HEK293 (cell line): ENCODE measurements around the gene TBC1D22A.

ENCODE experiments used
- CTCF ChIA-PET: fragments of 350-600 bp; formaldehyde crosslinking; extraction: SDS; loops from one replicate; lab custom pipeline; 2021; ENCODE audit warnings: antibody characterized with exemption; lab: Yijun Ruan, JAX
- POLR2A ChIA-PET: fragments of 300-600 bp; formaldehyde crosslinking; extraction: SDS; loops from one replicate; lab custom pipeline; 2020; ENCODE audit warnings: antibody characterized with exemption, inconsistent platforms; lab: Yijun Ruan, JAX
- H3K27ac ChIP-seq: fragments of 200-500 bp; sonication (Bioruptor generic); 2 replicates; pipeline ENCODE4 v1.5.1; 2014; ENCODE audit warnings: low read depth, low read length, control low read depth, inconsistent platforms; ENCODE audit errors: extremely low read depth
- H3K36me3 ChIP-seq, 2 experiments: fragments of 200-500 bp in 1 of 2; sonication (Bioruptor generic) in 1 of 2; 1 replicate in 1 of 2; 2 replicates in 1 of 2; pipeline ENCODE4 v1.5.1; 2014 to 2017; ENCODE audit warnings: inconsistent platforms in 2 of 2, low read length in 2 of 2; ENCODE audit not compliant: control insufficient read depth in 2 of 2, insufficient read depth in 1 of 2
- H3K4me1 ChIP-seq: fragments of 200-500 bp; sonication (Bioruptor generic); 2 replicates; pipeline ENCODE4 v1.5.1; 2014; ENCODE audit warnings: mild to moderate bottlenecking, low read length, inconsistent platforms; ENCODE audit not compliant: control insufficient read depth, insufficient read depth
- H3K4me3 ChIP-seq: 2 replicates; pipeline ENCODE4 v1.5.1; 2011; ENCODE audit warnings: low read depth, mild to moderate bottlenecking, control low read depth, low read length, moderate library complexity
- H3K9me3 ChIP-seq: fragments of 200-500 bp; sonication (Bioruptor generic); 2 replicates; pipeline ENCODE4 v1.5.1; 2014; ENCODE audit warnings: low read depth, low read length, inconsistent platforms; ENCODE audit not compliant: control insufficient read depth, insufficient read depth
- OSR2 ChIP-seq: fragments of 450-650 bp; formaldehyde crosslinking; IDR thresholded peaks from 2 replicates; pipeline ENCODE4 v1.5.1; 2016; ENCODE audit warnings: missing biosample characterization, missing genetic modification characterization
- SP7 ChIP-seq: fragments of 450-650 bp; formaldehyde crosslinking; IDR thresholded peaks from 2 replicates; pipeline ENCODE4 v1.5.1; 2016; ENCODE audit warnings: missing biosample characterization, missing genetic modification characterization
- ZNF148 ChIP-seq: fragments of 450-650 bp; formaldehyde crosslinking; IDR thresholded peaks from 2 replicates; pipeline ENCODE4 v1.5.0; 2017; ENCODE audit warnings: missing biosample characterization, missing genetic modification characterization, borderline replicate concordance
- ZNF239 ChIP-seq: fragments of 450-650 bp; formaldehyde crosslinking; IDR thresholded peaks from 2 replicates; pipeline ENCODE4 v1.5.1; 2016; ENCODE audit warnings: missing biosample characterization, missing genetic modification characterization
- ZNF341 ChIP-seq: fragments of 450-650 bp; formaldehyde crosslinking; IDR thresholded peaks from 2 replicates; pipeline ENCODE4; 2016; ENCODE audit warnings: low read depth, missing biosample characterization, missing genetic modification characterization
- ZNF544 ChIP-seq: fragments of 450-650 bp; formaldehyde crosslinking; IDR thresholded peaks from 2 replicates; pipeline ENCODE4 v1.5.0; 2017; ENCODE audit warnings: missing biosample characterization, missing genetic modification characterization
- ZNF560 ChIP-seq: fragments of 450-650 bp; formaldehyde crosslinking; IDR thresholded peaks from 2 replicates; pipeline ENCODE4 v1.5.1; 2017; ENCODE audit warnings: missing biosample characterization, missing genetic modification characterization, borderline replicate concordance
- ZNF692 ChIP-seq: fragments of 450-650 bp; formaldehyde crosslinking; IDR thresholded peaks from 2 replicates; pipeline ENCODE4 v1.5.1; 2016; ENCODE audit warnings: missing biosample characterization, missing genetic modification characterization
- TF ChIP-seq, protein P1 (sequence below): fragments of 450-650 bp; formaldehyde crosslinking; IDR thresholded peaks from 2 replicates; pipeline ENCODE4 v1.5.1; 2017; ENCODE audit warnings: missing biosample characterization, missing genetic modification characterization
- TF ChIP-seq, protein P2 (sequence below): fragments of 450-650 bp; formaldehyde crosslinking; IDR thresholded peaks from 2 replicates; pipeline ENCODE4 v1.5.1; 2016; ENCODE audit warnings: missing biosample characterization, missing genetic modification characterization

The TBC1D22A gene

GRCh38 chr22:46803031-46803880 lies 40.8 kb downstream of the TBC1D22A start (continued):
- no peak for TF ChIP-seq ZNF544 (tag by site-specific recombination)

GRCh38 chr22:46803936-46804335 lies 41.5 kb downstream of the TBC1D22A start:
- ChIA-PET POLR2A (interaction anchor here (0.6 to 3.8 kb wide), 3 partner anchors 41 to 449 kb away, joined by 3 to 24 read pairs (median 5); partner anchors contain the start of gene TBC1D22A), CTCF (interaction anchor here (0.5 to 8.5 kb wide), 39 partner anchors 10 to 1235 kb away, joined by 3 to 223 read pairs (median 4); partner anchors contain the start of gene TBC1D22A)
- 0 out of 2 replicates have a peak, but pooled peaks cover 2% of the 10 kb centered on the region for H3K4me1 ChIP-seq
- TF ChIP-seq, protein P1, sequence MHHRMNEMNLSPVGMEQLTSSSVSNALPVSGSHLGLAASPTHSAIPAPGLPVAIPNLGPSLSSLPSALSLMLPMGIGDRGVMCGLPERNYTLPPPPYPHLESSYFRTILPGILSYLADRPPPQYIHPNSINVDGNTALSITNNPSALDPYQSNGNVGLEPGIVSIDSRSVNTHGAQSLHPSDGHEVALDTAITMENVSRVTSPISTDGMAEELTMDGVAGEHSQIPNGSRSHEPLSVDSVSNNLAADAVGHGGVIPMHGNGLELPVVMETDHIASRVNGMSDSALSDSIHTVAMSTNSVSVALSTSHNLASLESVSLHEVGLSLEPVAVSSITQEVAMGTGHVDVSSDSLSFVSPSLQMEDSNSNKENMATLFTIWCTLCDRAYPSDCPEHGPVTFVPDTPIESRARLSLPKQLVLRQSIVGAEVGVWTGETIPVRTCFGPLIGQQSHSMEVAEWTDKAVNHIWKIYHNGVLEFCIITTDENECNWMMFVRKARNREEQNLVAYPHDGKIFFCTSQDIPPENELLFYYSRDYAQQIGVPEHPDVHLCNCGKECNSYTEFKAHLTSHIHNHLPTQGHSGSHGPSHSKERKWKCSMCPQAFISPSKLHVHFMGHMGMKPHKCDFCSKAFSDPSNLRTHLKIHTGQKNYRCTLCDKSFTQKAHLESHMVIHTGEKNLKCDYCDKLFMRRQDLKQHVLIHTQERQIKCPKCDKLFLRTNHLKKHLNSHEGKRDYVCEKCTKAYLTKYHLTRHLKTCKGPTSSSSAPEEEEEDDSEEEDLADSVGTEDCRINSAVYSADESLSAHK (tag by site-specific recombination): no peak
- TF ChIP-seq OSR2 (tag by site-specific recombination) (no peak), ZNF239 (tag by site-specific recombination) (no peak), ZNF560 (no peak), SP7 (tag by site-specific recombination) (no peak), ZNF148 (tag by site-specific recombination) (no peak)
- TF ChIP-seq, protein P2, sequence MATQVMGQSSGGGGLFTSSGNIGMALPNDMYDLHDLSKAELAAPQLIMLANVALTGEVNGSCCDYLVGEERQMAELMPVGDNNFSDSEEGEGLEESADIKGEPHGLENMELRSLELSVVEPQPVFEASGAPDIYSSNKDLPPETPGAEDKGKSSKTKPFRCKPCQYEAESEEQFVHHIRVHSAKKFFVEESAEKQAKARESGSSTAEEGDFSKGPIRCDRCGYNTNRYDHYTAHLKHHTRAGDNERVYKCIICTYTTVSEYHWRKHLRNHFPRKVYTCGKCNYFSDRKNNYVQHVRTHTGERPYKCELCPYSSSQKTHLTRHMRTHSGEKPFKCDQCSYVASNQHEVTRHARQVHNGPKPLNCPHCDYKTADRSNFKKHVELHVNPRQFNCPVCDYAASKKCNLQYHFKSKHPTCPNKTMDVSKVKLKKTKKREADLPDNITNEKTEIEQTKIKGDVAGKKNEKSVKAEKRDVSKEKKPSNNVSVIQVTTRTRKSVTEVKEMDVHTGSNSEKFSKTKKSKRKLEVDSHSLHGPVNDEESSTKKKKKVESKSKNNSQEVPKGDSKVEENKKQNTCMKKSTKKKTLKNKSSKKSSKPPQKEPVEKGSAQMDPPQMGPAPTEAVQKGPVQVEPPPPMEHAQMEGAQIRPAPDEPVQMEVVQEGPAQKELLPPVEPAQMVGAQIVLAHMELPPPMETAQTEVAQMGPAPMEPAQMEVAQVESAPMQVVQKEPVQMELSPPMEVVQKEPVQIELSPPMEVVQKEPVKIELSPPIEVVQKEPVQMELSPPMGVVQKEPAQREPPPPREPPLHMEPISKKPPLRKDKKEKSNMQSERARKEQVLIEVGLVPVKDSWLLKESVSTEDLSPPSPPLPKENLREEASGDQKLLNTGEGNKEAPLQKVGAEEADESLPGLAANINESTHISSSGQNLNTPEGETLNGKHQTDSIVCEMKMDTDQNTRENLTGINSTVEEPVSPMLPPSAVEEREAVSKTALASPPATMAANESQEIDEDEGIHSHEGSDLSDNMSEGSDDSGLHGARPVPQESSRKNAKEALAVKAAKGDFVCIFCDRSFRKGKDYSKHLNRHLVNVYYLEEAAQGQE: no peak
- peaks cover 7 to 47% of the 10 kb centered on the region in 2 experiments for H3K36me3 ChIP-seq
- H3K9me3 ChIP-seq: no peaks in the 10 kb centered on the region
- H3K4me3 ChIP-seq: no peak overlapping the region
- no peak overlapping the region for H3K27ac ChIP-seq

GRCh38 chr22:46806794-46807193 lies 44.3 kb downstream of the TBC1D22A start:
- H3K9me3 ChIP-seq: no peaks in the 10 kb centered on the region
- H3K4me1 ChIP-seq: no peaks in the 10 kb centered on the region
- TF ChIP-seq ZNF341 (tag by site-specific recombination) (no peak), ZNF692 (tag by site-specific recombination) (peak; percentile 26; the same call in 1 of the 2 replicates)
- TF ChIP-seq, all 188 proteins: peak for 1
- H3K27ac ChIP-seq: no peak overlapping the region
- POLR2A ChIA-PET: interaction anchor here (0.6 to 1.3 kb wide), 2 partner anchors 44 to 77 kb away, joined by 5 read pairs; partner anchors contain the start of gene TBC1D22A
- CTCF ChIA-PET: interaction anchor here (0.5 to 2.0 kb wide), 6 partner anchors 8 to 557 kb away, joined by 3 to 10 read pairs (median 4); no protein-coding TSS in a partner anchor
- no peak overlapping the region for H3K4me3 ChIP-seq
- peaks cover 7 to 31% of the 10 kb centered on the region in 2 experiments for H3K36me3 ChIP-seq
